Activated naive CD4-positive, alpha-beta T cell treated with anti-CD3 and anti-CD28 coated beads for 36 hours (primary cell): ENCODE data around the gene BRMS1L. TPM values are rescaled to one million over a fixed set of nuclear protein-coding genes. Genes with fewer than 3 reads are reported as not detected.

Source experiments
- CTCF ChIA-PET: fragments of 350-600 bp; sonication (Branson Sonifier 250); formaldehyde crosslinking; loops from one replicate; lab custom pipeline; 2021; ENCODE audit warnings: antibody characterized with exemption; lab: Charles Lee
- DNase-seq: peaks from one replicate; pipeline ENCODE4 v3.0.0-alpha.2; 2020
- H3K27ac Mint-ChIP-seq: one replicate; pipeline ENCODE4 v1.8.0; 2021; ENCODE audit warnings: mild to moderate bottlenecking, mixed read lengths
- H3K27me3 Mint-ChIP-seq: one replicate; pipeline ENCODE4 v1.8.0; 2021; ENCODE audit warnings: low read depth, mixed read lengths
- H3K36me3 Mint-ChIP-seq: one replicate; pipeline ENCODE4 v1.8.0; 2021; ENCODE audit warnings: low read depth, mixed read lengths
- H3K4me1 Mint-ChIP-seq: one replicate; pipeline ENCODE4 v1.8.0; 2021; ENCODE audit warnings: low read depth, mixed read lengths
- H3K4me3 Mint-ChIP-seq: one replicate; pipeline ENCODE4 v1.8.0; 2021; ENCODE audit warnings: mild to moderate bottlenecking, moderate library complexity, mixed read lengths
- H3K9me3 Mint-ChIP-seq: one replicate; pipeline ENCODE4 v1.8.0; 2021; ENCODE audit warnings: mixed read lengths
- intact Hi-C: fragments of 100-400 bp; cut with micrococcal nuclease; formaldehyde crosslinking; loops from one replicate; pipeline ENCODE4 v1.15.1; 2023
- total RNA-seq, 2 experiments: library from RNA; stranded (reverse); gene quantifications; one replicate each; pipeline ENCODE4 v1.2.3, GENCODE V29; 2021

BRMS1L gene
- total RNA-seq, 2 experiments from 2014 or later, result 4.4 to 5.3 TPM

GRCh38 chr14:35851823-35852222, 25.7 kb downstream of the BRMS1L start:
- no peaks in the 10 kb centered on the region for H3K4me1 Mint-ChIP-seq
- CTCF ChIA-PET, result interaction anchor here (1.0 kb wide), 1 partner anchor 11 kb away, joined by 3 read pairs; no protein-coding TSS in a partner anchor
- no peak overlapping the region for H3K4me3 Mint-ChIP-seq
- no peaks in the 10 kb centered on the region for H3K27me3 Mint-ChIP-seq
- intact Hi-C loops, result no loop called here
- peaks cover 2% of the 10 kb centered on the region for H3K9me3 Mint-ChIP-seq
- no peak for DNase-seq
- H3K36me3 Mint-ChIP-seq, result peaks cover 21% of the 10 kb centered on the region
- no peak overlapping the region for H3K27ac Mint-ChIP-seq

- H3K9me3 Mint-ChIP-seq, result peaks cover 2% of the 10 kb centered on the region
- H3K4me1 Mint-ChIP-seq, result no peaks in the 10 kb centered on the region
- no peak for DNase-seq
- peaks cover 22% of the 10 kb centered on the region for H3K36me3 Mint-ChIP-seq
- no peaks in the 10 kb centered on the region for H3K27me3 Mint-ChIP-seq
- no peak overlapping the region for H3K4me3 Mint-ChIP-seq
- no peak overlapping the region for H3K27ac Mint-ChIP-seq
- intact Hi-C loops, result no loop called here
- CTCF ChIA-PET, result no interaction called here
Measured at GRCh38 chr14:35853225-35853624, 27.1 kb downstream of the BRMS1L start.

- peaks cover 2% of the 10 kb centered on the region for H3K9me3 Mint-ChIP-seq
- CTCF ChIA-PET, result no interaction called here
- H3K27ac Mint-ChIP-seq, result no peak overlapping the region
- no peaks in the 10 kb centered on the region for H3K27me3 Mint-ChIP-seq
- no peaks in the 10 kb centered on the region for H3K4me1 Mint-ChIP-seq
- DNase-seq, result no peak
- no peak overlapping the region for H3K4me3 Mint-ChIP-seq
- intact Hi-C loops, result no loop called here
- H3K36me3 Mint-ChIP-seq, result peaks cover 20% of the 10 kb centered on the region
Measured at GRCh38 chr14:35854696-35855270, 28.6 kb downstream of the BRMS1L start.

- no peak for DNase-seq
- intact Hi-C loops, result no loop called here
- H3K27me3 Mint-ChIP-seq, result no peaks in the 10 kb centered on the region
- no peak overlapping the region for H3K4me3 Mint-ChIP-seq
- H3K36me3 Mint-ChIP-seq, result peaks cover 18% of the 10 kb centered on the region
- CTCF ChIA-PET, result interaction anchor here (0.6 kb wide), 1 partner anchor 26 kb away, joined by 3 read pairs; no protein-coding TSS in a partner anchor
- H3K9me3 Mint-ChIP-seq, result peaks cover 2% of the 10 kb centered on the region
- H3K27ac Mint-ChIP-seq, result no peak overlapping the region
- H3K4me1 Mint-ChIP-seq, result no peaks in the 10 kb centered on the region
Measured at GRCh38 chr14:35855876-35856481, 29.8 kb downstream of the BRMS1L start.

- H3K27ac Mint-ChIP-seq, result no peak overlapping the region
- no peaks in the 10 kb centered on the region for H3K9me3 Mint-ChIP-seq
- no peaks in the 10 kb centered on the region for H3K4me1 Mint-ChIP-seq
- no peak overlapping the region for H3K4me3 Mint-ChIP-seq
- no peaks in the 10 kb centered on the region for H3K27me3 Mint-ChIP-seq
- peaks cover 11% of the 10 kb centered on the region for H3K36me3 Mint-ChIP-seq
- CTCF ChIA-PET, result no interaction called here
- DNase-seq, result no peak
- intact Hi-C loops, result no loop called here
Measured at GRCh38 chr14:35858521-35859209, 32.5 kb downstream of the BRMS1L start.

- no peak overlapping the region for H3K4me3 Mint-ChIP-seq
- H3K27ac Mint-ChIP-seq, result no peak overlapping the region
- CTCF ChIA-PET, result interaction anchor here (0.9 to 1.3 kb wide), 2 partner anchors 47 to 209 kb away, joined by 3 read pairs; no protein-coding TSS in a partner anchor
- no peak for DNase-seq
- intact Hi-C loops, result no loop called here
- H3K9me3 Mint-ChIP-seq, result no peaks in the 10 kb centered on the region
- H3K4me1 Mint-ChIP-seq, result no peaks in the 10 kb centered on the region
- peaks cover 16% of the 10 kb centered on the region for H3K36me3 Mint-ChIP-seq
- no peaks in the 10 kb centered on the region for H3K27me3 Mint-ChIP-seq
Measured at GRCh38 chr14:35861204-35861868, 35.2 kb downstream of the BRMS1L start.

GRCh38 chr14:35865611-35866324, 39.6 kb downstream of the BRMS1L start:
- CTCF ChIA-PET, result interaction anchor here (1.3 kb wide), 1 partner anchor 204 kb away, joined by 3 read pairs; no protein-coding TSS in a partner anchor
- intact Hi-C loops, result no loop called here
- H3K27ac Mint-ChIP-seq, result no peak overlapping the region
- H3K9me3 Mint-ChIP-seq, result no peaks in the 10 kb centered on the region
- peaks cover 11% of the 10 kb centered on the region for H3K36me3 Mint-ChIP-seq
- DNase-seq, result no peak
- no peaks in the 10 kb centered on the region for H3K4me1 Mint-ChIP-seq
- no peak overlapping the region for H3K4me3 Mint-ChIP-seq
- H3K27me3 Mint-ChIP-seq, result no peaks in the 10 kb centered on the region

GRCh38 chr14:35866595-35867279, 40.6 kb downstream of the BRMS1L start:
- no peaks in the 10 kb centered on the region for H3K27me3 Mint-ChIP-seq
- no peaks in the 10 kb centered on the region for H3K9me3 Mint-ChIP-seq
- peaks cover 11% of the 10 kb centered on the region for H3K36me3 Mint-ChIP-seq
- H3K4me3 Mint-ChIP-seq, result no peak overlapping the region
- intact Hi-C loops, result no loop called here
- no peak overlapping the region for H3K27ac Mint-ChIP-seq
- CTCF ChIA-PET, result interaction anchor here (0.7 kb wide), 1 partner anchor 16 kb away, joined by 4 read pairs; no protein-coding TSS in a partner anchor
- no peaks in the 10 kb centered on the region for H3K4me1 Mint-ChIP-seq
- DNase-seq, result no peak

- no peak overlapping the region for H3K4me3 Mint-ChIP-seq
- CTCF ChIA-PET, result interaction anchor here (0.7 kb wide), 1 partner anchor 15 kb away, joined by 4 read pairs; no protein-coding TSS in a partner anchor
- H3K27ac Mint-ChIP-seq, result no peak overlapping the region
- no peaks in the 10 kb centered on the region for H3K27me3 Mint-ChIP-seq
- peaks cover 11% of the 10 kb centered on the region for H3K36me3 Mint-ChIP-seq
- H3K4me1 Mint-ChIP-seq, result no peaks in the 10 kb centered on the region
- no peaks in the 10 kb centered on the region for H3K9me3 Mint-ChIP-seq
- DNase-seq, result no peak
- intact Hi-C loops, result no loop called here
Measured at GRCh38 chr14:35867280-35867629, 41.1 kb downstream of the BRMS1L start.

GRCh38 chr14:35875296-35875695, 49.2 kb downstream of the BRMS1L start:
- no peak overlapping the region for H3K27ac Mint-ChIP-seq
- intact Hi-C loops, result no loop called here
- H3K4me1 Mint-ChIP-seq, result no peaks in the 10 kb centered on the region
- DNase-seq, result no peak
- H3K4me3 Mint-ChIP-seq, result no peak overlapping the region
- CTCF ChIA-PET, result interaction anchor here (0.6 to 1.2 kb wide), 3 partner anchors 10 to 683 kb away, joined by 3 read pairs; no protein-coding TSS in a partner anchor
- no peaks in the 10 kb centered on the region for H3K27me3 Mint-ChIP-seq
- no peaks in the 10 kb centered on the region for H3K36me3 Mint-ChIP-seq
- H3K9me3 Mint-ChIP-seq, result no peaks in the 10 kb centered on the region

- intact Hi-C loops, result no loop called here
- Mint-ChIP-seq H3K27ac (no peak overlapping the region), H3K4me3 (no peak overlapping the region), H3K9me3 (no peaks in the 10 kb centered on the region), H3K4me1 (no peaks in the 10 kb centered on the region), H3K27me3 (no peaks in the 10 kb centered on the region), H3K36me3 (no peaks in the 10 kb centered on the region)
- no peak for DNase-seq
- CTCF ChIA-PET, result interaction anchor here (0.6 kb wide), 1 partner anchor 63 kb away, joined by 3 read pairs; no protein-coding TSS in a partner anchor
Measured at GRCh38 chr14:35877276-35877675, 51.1 kb downstream of the BRMS1L start.
